B cell (primary cell): ENCODE results near the gene BDH1. TPM values are rescaled to one million over a fixed set of nuclear protein-coding genes. Genes with fewer than 3 reads are reported as not detected.

ENCODE experiments used
- ATAC-seq: fragments of 200-7000 bp; cut with Tn5 transposase; one replicate; pipeline ENCODE4 v1.10.0; 2021; ENCODE audit warnings: low read depth, mild to moderate bottlenecking, moderate number of reproducible peaks, moderate library complexity
- CTCF ChIA-PET: fragments of 350-600 bp; sonication (Branson Sonifier 250); formaldehyde crosslinking; loops from one replicate; lab custom pipeline; 2021; ENCODE audit warnings: antibody characterized with exemption, inconsistent platforms; lab: Charles Lee
- POLR2A ChIA-PET: fragments of 350-600 bp; sonication (Branson Sonifier 250); formaldehyde crosslinking; loops from one replicate; lab custom pipeline; 2021; ENCODE audit warnings: antibody characterized with exemption; lab: Charles Lee
- DNase-seq: peaks from one replicate; pipeline ENCODE4 v3.0.0; 2013
- H2AFZ ChIP-seq: 2 replicates; pipeline ENCODE4 v1.6.1; 2012; ENCODE audit warnings: mild to moderate bottlenecking, low read depth, low read length; ENCODE audit not compliant: insufficient read depth, poor library complexity, severe bottlenecking
- H3K27ac ChIP-seq, 2 donors: 1 replicate in 1 of 2; 2 replicates in 1 of 2; pipeline ENCODE4 v1.5.1; 2012 to 2013; ENCODE audit warnings: low read length in 2 of 2, mild to moderate bottlenecking in 2 of 2, moderate library complexity in 1 of 2
- H3K27me3 ChIP-seq, 4 experiments: fragments of 200-600 bp in 1 of 4; sonication (generic) in 1 of 4; replicated peaks in 1 of 4; 1 replicate in 2 of 4; 2 replicates in 2 of 4; pipeline versions ENCODE4 v1.6.1 to v1.7.0; 2013 to 2016; ENCODE audit warnings: low read length in 3 of 4, mild to moderate bottlenecking in 2 of 4, mixed read lengths in 1 of 4, moderate library complexity in 1 of 4; ENCODE audit not compliant: insufficient read depth in 4 of 4, control insufficient read depth in 3 of 4; ENCODE audit errors: control extremely low read depth in 1 of 4
- H3K36me3 ChIP-seq, 2 experiments: replicated peaks in 1 of 2; 1 replicate in 1 of 2; 2 replicates in 1 of 2; pipeline versions ENCODE4 v1.6.1 to v1.7.1; 2013; ENCODE audit warnings: low read length in 1 of 2; ENCODE audit not compliant: insufficient read depth in 2 of 2, control insufficient read depth in 1 of 2; ENCODE audit errors: control extremely low read depth in 1 of 2, extremely low read depth in 1 of 2
- H3K4me1 ChIP-seq, 2 donors: fragments of 200-600 bp in 1 of 2; sonication (generic) in 1 of 2; 1 replicate in 1 of 2; 2 replicates in 1 of 2; pipeline versions ENCODE4 v1.5.1 to v1.6.1; 2013 to 2017; ENCODE audit warnings: low read length in 2 of 2; ENCODE audit not compliant: control insufficient read depth in 2 of 2, insufficient read depth in 2 of 2
- H3K4me2 ChIP-seq: replicated peaks from 2 replicates; pipeline ENCODE3; 2012; ENCODE audit warnings: mild to moderate bottlenecking, low read depth, low read length; ENCODE audit not compliant: poor library complexity, severe bottlenecking
- H3K4me3 ChIP-seq, 5 experiments: fragments of 200-600 bp in 1 of 5; sonication (generic) in 1 of 5; 1 replicate in 3 of 5; 2 replicates in 2 of 5; pipeline versions ENCODE4 v1.5.1 to v1.7.0; 2011 to 2016; ENCODE audit warnings: low read length in 4 of 5, mild to moderate bottlenecking in 4 of 5, low read depth in 2 of 5, control low read depth in 1 of 5, moderate library complexity in 1 of 5; ENCODE audit not compliant: insufficient read depth in 1 of 5; ENCODE audit errors: control extremely low read depth in 1 of 5, extremely low read depth in 1 of 5
- H3K79me2 ChIP-seq: fragments of 200-600 bp; sonication (generic); one replicate; pipeline ENCODE4 v1.6.0; 2016; ENCODE audit warnings: low read length; ENCODE audit not compliant: control insufficient read depth, insufficient read depth
- H3K9ac ChIP-seq: fragments of 200-600 bp; sonication (generic); 2 replicates; pipeline ENCODE4 v1.6.1; 2017; ENCODE audit warnings: mild to moderate bottlenecking, low read length, moderate library complexity
- H3K9me3 ChIP-seq, 3 donors: one replicate each; pipeline versions ENCODE4 v1.6.1 to v1.7.1; 2013; ENCODE audit warnings: low read length in 2 of 3; ENCODE audit not compliant: control insufficient read depth in 2 of 3, insufficient read depth in 1 of 3; ENCODE audit errors: control extremely low read depth in 1 of 3
- H4K20me1 ChIP-seq: 2 replicates; pipeline ENCODE4 v1.6.0; 2012; ENCODE audit warnings: mild to moderate bottlenecking, low read length; ENCODE audit not compliant: insufficient read depth, control insufficient read depth, poor library complexity, severe bottlenecking
- H3K27ac Mint-ChIP-seq: one replicate; pipeline ENCODE4 v1.8.0; 2021; ENCODE audit warnings: mixed read lengths
- H3K27me3 Mint-ChIP-seq: one replicate; pipeline ENCODE4 v1.8.0; 2021; ENCODE audit warnings: mixed read lengths
- H3K4me1 Mint-ChIP-seq: one replicate; pipeline ENCODE4 v1.8.0; 2021; ENCODE audit warnings: mixed read lengths
- H3K4me3 Mint-ChIP-seq: one replicate; pipeline ENCODE4 v1.8.0; 2021; ENCODE audit warnings: mixed read lengths
- H3K9me3 Mint-ChIP-seq: one replicate; pipeline ENCODE4 v1.8.0; 2022; ENCODE audit warnings: mixed read lengths; ENCODE audit not compliant: insufficient read depth
- CTCF ChIP-seq: fragments of 200-600 bp; IDR thresholded peaks from one replicate; pipeline ENCODE4 v1.8.0; 2022; ENCODE audit warnings: antibody characterized with exemption, mild to moderate bottlenecking
- EZH2 ChIP-seq: IDR thresholded peaks from 2 replicates; pipeline ENCODE4 v1.6.1; 2012; ENCODE audit warnings: borderline replicate concordance, low read depth, mild to moderate bottlenecking, moderate library complexity, low read length; ENCODE audit not compliant: insufficient read depth, poor library complexity, severe bottlenecking
- WGBS: methylation state at CpG from one replicate; pipeline ENCODE4 v1.1.5; 2013; ENCODE audit warnings: missing lambda C conversion rate; ENCODE audit not compliant: insufficient coverage; 5-methylcytosine and 5-hydroxymethylcytosine counted together
- intact Hi-C: fragments of 100-400 bp; cut with micrococcal nuclease; formaldehyde crosslinking; loops from one replicate; pipeline ENCODE4 v1.10.0; 2022
- polyA plus RNA-seq: library from polyadenylated mRNA; depleted of rRNA; stranded (reverse); fragments of >200 nt; gene quantifications from 2 replicates; pipeline ENCODE4 v1.2.3, GENCODE V29; 2012
- total RNA-seq, 2 donors: library from RNA; stranded (reverse); fragments of 120-200 nt in 1 of 2; gene quantifications; 1 replicate in 1 of 2; 2 replicates in 1 of 2; pipeline versions ENCODE4 v1.2.3 to v1.2.4, GENCODE V29; 2013 to 2022

The BDH1 gene
- total and polyA plus RNA-seq, 2 donors (not counting 1 experiment from before 2014, with no cell fraction given): 21.1 to 59.3 TPM

- Histone ChIP-seq H3K79me2 (no peaks in the 10 kb centered on the region), H3K27ac (no peak overlapping the region), H3K36me3 (no peaks in the 10 kb centered on the region), H3K9ac (no peak overlapping the region), H2AFZ (no peak overlapping the region), H3K27me3 (peaks cover 0 to 2% (median 0%) of the 10 kb centered on the region in 4 experiments), H3K4me2 (no peak overlapping the region), H3K9me3 (no peaks in the 10 kb centered on the region), H3K4me3 (no peak overlapping the region), H4K20me1 (no peaks in the 10 kb centered on the region), H3K4me1 (peaks cover 0 to 5% of the 10 kb centered on the region in 2 donors)
- 71% methylated on average over 1 of the region's 5 CpGs for WGBS
- TF ChIP-seq CTCF (no peak), EZH2 (no peak)
- intact Hi-C loops: no loop called here
- H3K4me1 Mint-ChIP-seq: peaks cover 5% of the 10 kb centered on the region
- H3K27me3 Mint-ChIP-seq: peaks cover 20% of the 10 kb centered on the region
- no peak for DNase-seq
- H3K27ac Mint-ChIP-seq: no peak overlapping the region
- H3K4me3 Mint-ChIP-seq: no peak overlapping the region
- H3K9me3 Mint-ChIP-seq: no peaks in the 10 kb centered on the region
- ChIA-PET POLR2A (no interaction called here), CTCF (no interaction called here)
- ATAC-seq: no peak
Measured at GRCh38 chr3:197493049-197493448, 62.7 kb downstream of the BDH1 start.

GRCh38 chr3:197491923-197492664 is 63.7 kb downstream of the BDH1 start:
- ChIA-PET CTCF (no interaction called here), POLR2A (no interaction called here)
- Histone ChIP-seq H3K4me3 (no peak overlapping the region), H3K9me3 (no peaks in the 10 kb centered on the region), H3K27ac (no peak overlapping the region), H3K4me2 (no peak overlapping the region), H4K20me1 (no peaks in the 10 kb centered on the region), H3K27me3 (peaks cover 0 to 2% (median 0%) of the 10 kb centered on the region in 4 experiments), H3K79me2 (no peaks in the 10 kb centered on the region), H3K36me3 (no peaks in the 10 kb centered on the region), H3K9ac (no peak overlapping the region), H3K4me1 (peaks cover 0 to 5% of the 10 kb centered on the region in 2 donors), H2AFZ (no peak overlapping the region)
- 96% methylated on average over 12 of the region's 12 CpGs for WGBS
- TF ChIP-seq EZH2 (no peak), CTCF (no peak)
- DNase-seq: no peak
- H3K4me3 Mint-ChIP-seq: no peak overlapping the region
- H3K27me3 Mint-ChIP-seq: peaks cover 20% of the 10 kb centered on the region
- H3K9me3 Mint-ChIP-seq: no peaks in the 10 kb centered on the region
- no peak overlapping the region for H3K27ac Mint-ChIP-seq
- intact Hi-C loops: no loop called here
- no peak for ATAC-seq
- peaks cover 5% of the 10 kb centered on the region for H3K4me1 Mint-ChIP-seq
